Measurements from ENCODE around the gene ACTR10.

ACTR10 gene

GRCh38 chr14:58196198-58196597 lies 3.8 kb upstream of the ACTR10 start:
- no peak for TF ChIP-seq CTCF (IDR thresholded peaks at IDR 0.05; ENCODE audit: extremely low read depth, missing control alignments)
- DNase-seq (ENCODE audit: low spot score): no peak

GRCh38 chr14:58198086-58198485 lies 1.9 kb upstream of the ACTR10 start:
- TF ChIP-seq CTCF (IDR thresholded peaks at IDR 0.05; ENCODE audit: extremely low read depth, missing control alignments): no peak
- DNase-seq (ENCODE audit: low spot score): no peak

GRCh38 chr14:58200480-58200841 lies 512 bp downstream of the ACTR10 start:
- TF ChIP-seq CTCF (IDR thresholded peaks at IDR 0.05; ENCODE audit: extremely low read depth, missing control alignments): no peak
- DNase-seq (ENCODE audit: low spot score): no peak

GRCh38 chr14:58200846-58201245 lies 897 bp downstream of the ACTR10 start:
- no peak for TF ChIP-seq CTCF (IDR thresholded peaks at IDR 0.05; ENCODE audit: extremely low read depth, missing control alignments)
- peak; percentile 13 for DNase-seq (ENCODE audit: low spot score)

- no peak for DNase-seq (ENCODE audit: low spot score)
- TF ChIP-seq CTCF (IDR thresholded peaks at IDR 0.05; ENCODE audit: extremely low read depth, missing control alignments): no peak
Measured at GRCh38 chr14:58213176-58213575, 13.2 kb downstream of the ACTR10 start.

GRCh38 chr14:58215191-58215914 lies 15.4 kb downstream of the ACTR10 start:
- TF ChIP-seq CTCF (IDR thresholded peaks at IDR 0.05; ENCODE audit: extremely low read depth, missing control alignments): no peak
- DNase-seq (ENCODE audit: low spot score): no peak

GRCh38 chr14:58216544-58216943 lies 16.6 kb downstream of the ACTR10 start:
- no peak for DNase-seq (ENCODE audit: low spot score)
- no peak for TF ChIP-seq CTCF (IDR thresholded peaks at IDR 0.05; ENCODE audit: extremely low read depth, missing control alignments)
